ENCODE measurements around the gene ACSF2. TPM values are rescaled to one million over a fixed set of nuclear protein-coding genes. Genes with fewer than 3 reads are reported as not detected.

ACSF2 gene
- polyA plus RNA-seq, 1 donor from 2014 or later = not detected

GRCh38 chr17:50458701-50459676 is 33.0 kb downstream of the ACSF2 start:
- Histone ChIP-seq H3K9me2 (ENCODE audit: insufficient read depth, low read length) (no peaks in the 10 kb centered on the region), H3K27ac (ENCODE audit: low read length) (no peak overlapping the region)
- TF ChIP-seq EZH2 (IDR thresholded peaks at IDR 0.05; ENCODE audit: borderline replicate concordance, insufficient read depth, low read length, poor library complexity, severe bottlenecking) (no peak), EP300 (conservative IDR thresholded peaks at IDR 0.05; ENCODE audit: poor library complexity, severe bottlenecking) (no peak), POLR2AphosphoS5 (IDR thresholded peaks at IDR 0.05) (no peak), RAD21 (conservative IDR thresholded peaks at IDR 0.05) (no peak), TAF1 (IDR thresholded peaks at IDR 0.05; ENCODE audit: low read depth) (no peak)

GRCh38 chr17:50459756-50460155 is 33.7 kb downstream of the ACSF2 start:
- Histone ChIP-seq H3K9ac (ENCODE audit: low read length) (no peak overlapping the region), H3K4me3 (ENCODE audit: low read length) (no peak overlapping the region), H3K4me2 (ENCODE audit: low read length) (no peak overlapping the region), H3K79me2 (replicated peaks; ENCODE audit: insufficient read depth, low read length) (no peaks in the 10 kb centered on the region), H3K27me3 (ENCODE audit: insufficient read depth, low read depth, low read length) (no peaks in the 10 kb centered on the region), H3K9me3 (ENCODE audit: low read length) (no peaks in the 10 kb centered on the region), H3F3A (ENCODE audit: insufficient read depth, low read length, poor library complexity, severe bottlenecking) (no peaks in the 10 kb centered on the region), H3K27ac (ENCODE audit: low read length) (no peak overlapping the region), H2AFZ (ENCODE audit: low read depth, low read length) (no peak overlapping the region), H3K9me2 (ENCODE audit: insufficient read depth, low read length) (no peaks in the 10 kb centered on the region), H4K20me1 (ENCODE audit: insufficient read depth) (no peaks in the 10 kb centered on the region), H3K36me3 (ENCODE audit: insufficient read depth, low read length) (no peaks in the 10 kb centered on the region)
- TF ChIP-seq REST (IDR thresholded peaks at IDR 0.05; ENCODE audit: borderline replicate concordance) = no peak
- no peak for TF ChIP-seq MXI1 (conservative IDR thresholded peaks at IDR 0.05; ENCODE audit: poor library complexity, severe bottlenecking)
- no peak for TF ChIP-seq EP300 (conservative IDR thresholded peaks at IDR 0.05; ENCODE audit: poor library complexity, severe bottlenecking)
- TF ChIP-seq POLR2AphosphoS5 (IDR thresholded peaks at IDR 0.05) = no peak
- no peak for TF ChIP-seq EZH2 (IDR thresholded peaks at IDR 0.05; ENCODE audit: borderline replicate concordance, insufficient read depth, low read length, poor library complexity, severe bottlenecking)
- no peak for TF ChIP-seq RAD21 (conservative IDR thresholded peaks at IDR 0.05)
- TF ChIP-seq TAF1 (IDR thresholded peaks at IDR 0.05; ENCODE audit: low read depth) = no peak
- no peak for TF ChIP-seq SMC3 (conservative IDR thresholded peaks at IDR 0.05; ENCODE audit: poor library complexity)
- TF ChIP-seq CTCF (IDR thresholded peaks at IDR 0.05; ENCODE audit: poor library complexity, severe bottlenecking) = no peak

More at GRCh38 chr17:50458701-50459676, 33.0 kb downstream of the ACSF2 start:
- H3F3A ChIP-seq (ENCODE audit: insufficient read depth, low read length, poor library complexity, severe bottlenecking) = no peaks in the 10 kb centered on the region
- no peak overlapping the region for H2AFZ ChIP-seq (ENCODE audit: low read depth, low read length)
- no peaks in the 10 kb centered on the region for H4K20me1 ChIP-seq (ENCODE audit: insufficient read depth)
- H3K79me2 ChIP-seq (replicated peaks; ENCODE audit: insufficient read depth, low read length) = no peaks in the 10 kb centered on the region
- H3K27me3 ChIP-seq (ENCODE audit: insufficient read depth, low read depth, low read length) = no peaks in the 10 kb centered on the region
- no peak overlapping the region for H3K9ac ChIP-seq (ENCODE audit: low read length)
- no peak overlapping the region for H3K4me2 ChIP-seq (ENCODE audit: low read length)
- H3K4me3 ChIP-seq (ENCODE audit: low read length) = no peak overlapping the region
- H3K9me3 ChIP-seq (ENCODE audit: low read length) = no peaks in the 10 kb centered on the region
- H3K36me3 ChIP-seq (ENCODE audit: insufficient read depth, low read length) = no peaks in the 10 kb centered on the region

Measured in neural cell (in vitro differentiated cells).